ENCODE measurements around the gene DERA.
"Not testable (repeated sequence)": the region's sequence is repeated elsewhere in the genome, so short reads cannot be mapped to it uniquely, and the experiment has no call there.

The DERA gene

GRCh38 chr12:15937902-15938301 is 26.8 kb downstream of the DERA start:
- H3K4me1 ChIP-seq (ENCODE audit: low read depth, poor library complexity, severe bottlenecking) = peaks cover 9% of the 10 kb centered on the region
- no peak overlapping the region for H3K4me3 ChIP-seq (IDR thresholded peaks at IDR 0.05; ENCODE audit: insufficient read depth, low read depth, low read length)
- H3K9ac ChIP-seq = no peak overlapping the region
- H3K79me2 ChIP-seq (ENCODE audit: insufficient read depth, low read depth) = no peaks in the 10 kb centered on the region
- H3K36me3 ChIP-seq (ENCODE audit: insufficient read depth) = no peaks in the 10 kb centered on the region
- no peak overlapping the region for H3K4me2 ChIP-seq
- H2AFZ ChIP-seq (ENCODE audit: low read depth) = no peak overlapping the region
- no peak overlapping the region for H3K27ac ChIP-seq
- no peaks in the 10 kb centered on the region for H4K20me1 ChIP-seq (ENCODE audit: insufficient read depth)
- TF ChIP-seq CTCF (conservative IDR thresholded peaks at IDR 0.05; ENCODE audit: low read depth, low read length) = no peak
- no peaks in the 10 kb centered on the region for H3K27me3 ChIP-seq (ENCODE audit: insufficient read depth, low read depth)

- H3K4me2 ChIP-seq = no peak overlapping the region
- H3K4me1 ChIP-seq (ENCODE audit: low read depth, poor library complexity, severe bottlenecking) = peaks cover 9% of the 10 kb centered on the region
- no peak overlapping the region for H3K9ac ChIP-seq
- no peaks in the 10 kb centered on the region for H3K36me3 ChIP-seq (ENCODE audit: insufficient read depth)
- H3K27ac ChIP-seq = no peak overlapping the region
- no peaks in the 10 kb centered on the region for H3K27me3 ChIP-seq (ENCODE audit: insufficient read depth, low read depth)
- no peaks in the 10 kb centered on the region for H4K20me1 ChIP-seq (ENCODE audit: insufficient read depth)
- no peak overlapping the region for H3K4me3 ChIP-seq (IDR thresholded peaks at IDR 0.05; ENCODE audit: insufficient read depth, low read depth, low read length)
- no peaks in the 10 kb centered on the region for H3K79me2 ChIP-seq (ENCODE audit: insufficient read depth, low read depth)
- no peak for TF ChIP-seq CTCF (conservative IDR thresholded peaks at IDR 0.05; ENCODE audit: low read depth, low read length)
- no peak overlapping the region for H2AFZ ChIP-seq (ENCODE audit: low read depth)
Observed at GRCh38 chr12:15939111-15939510, 28.0 kb downstream of the DERA start.

- no peaks in the 10 kb centered on the region for H4K20me1 ChIP-seq (ENCODE audit: insufficient read depth)
- H3K27ac ChIP-seq = no peak overlapping the region
- no peak for TF ChIP-seq CTCF (conservative IDR thresholded peaks at IDR 0.05; ENCODE audit: low read depth, low read length)
- H3K4me3 ChIP-seq (IDR thresholded peaks at IDR 0.05; ENCODE audit: insufficient read depth, low read depth, low read length) = no peak overlapping the region
- H3K4me1 ChIP-seq (ENCODE audit: low read depth, poor library complexity, severe bottlenecking) = peaks cover 9% of the 10 kb centered on the region
- no peak overlapping the region for H3K4me2 ChIP-seq
- no peaks in the 10 kb centered on the region for H3K36me3 ChIP-seq (ENCODE audit: insufficient read depth)
- no peak overlapping the region for H3K9ac ChIP-seq
- H3K79me2 ChIP-seq (ENCODE audit: insufficient read depth, low read depth) = no peaks in the 10 kb centered on the region
- H3K27me3 ChIP-seq (ENCODE audit: insufficient read depth, low read depth) = no peaks in the 10 kb centered on the region
- H2AFZ ChIP-seq (ENCODE audit: low read depth) = no peak overlapping the region
Observed at GRCh38 chr12:15942475-15942874, 31.3 kb downstream of the DERA start.

- not testable (repeated sequence) for H3K4me3 ChIP-seq (IDR thresholded peaks at IDR 0.05; ENCODE audit: insufficient read depth, low read depth, low read length); H4K20me1 ChIP-seq (ENCODE audit: insufficient read depth); H3K36me3 ChIP-seq (ENCODE audit: insufficient read depth); H3K4me1 ChIP-seq (ENCODE audit: low read depth, poor library complexity, severe bottlenecking); H3K9ac ChIP-seq; H3K79me2 ChIP-seq (ENCODE audit: insufficient read depth, low read depth); H2AFZ ChIP-seq (ENCODE audit: low read depth); H3K27me3 ChIP-seq (ENCODE audit: insufficient read depth, low read depth); H3K4me2 ChIP-seq; H3K27ac ChIP-seq
Observed at GRCh38 chr12:15943519-15943918, 32.4 kb downstream of the DERA start.

GRCh38 chr12:15948461-15948860 is 37.3 kb downstream of the DERA start:
- H3K27ac ChIP-seq; H4K20me1 ChIP-seq (ENCODE audit: insufficient read depth); H3K27me3 ChIP-seq (ENCODE audit: insufficient read depth, low read depth); H3K4me2 ChIP-seq; H3K79me2 ChIP-seq (ENCODE audit: insufficient read depth, low read depth); H3K36me3 ChIP-seq (ENCODE audit: insufficient read depth); H2AFZ ChIP-seq (ENCODE audit: low read depth); H3K4me1 ChIP-seq (ENCODE audit: low read depth, poor library complexity, severe bottlenecking); H3K4me3 ChIP-seq (IDR thresholded peaks at IDR 0.05; ENCODE audit: insufficient read depth, low read depth, low read length); H3K9ac ChIP-seq: not testable (repeated sequence)

All from KMS-11 (cell line).